ENCODE data around the gene SSBP2.

The SSBP2 gene

GRCh38 chr5:81577091-81577490 is 173.8 kb downstream of the SSBP2 start:
- TF ChIP-seq POLR2AphosphoS5 (IDR thresholded peaks at IDR 0.05; ENCODE audit: low read depth, low read length) (no peak), FOXP2 (optimal IDR thresholded peaks at IDR 0.05; ENCODE audit: borderline replicate concordance, extremely low read depth, extremely low read length, insufficient read depth) (no peak), REST (IDR thresholded peaks at IDR 0.05; ENCODE audit: insufficient read depth in 1 of 2, low read depth in 2 of 2, low read length in 2 of 2) (no peak), TAF1 (IDR thresholded peaks at IDR 0.05; ENCODE audit: borderline replicate concordance, insufficient read depth, low read length) (no peak), SIN3A (IDR thresholded peaks at IDR 0.05; ENCODE audit: borderline replicate concordance, insufficient read depth, low read length) (no peak)

GRCh38 chr5:81575924-81576323 is 175.0 kb downstream of the SSBP2 start:
- TF ChIP-seq REST (IDR thresholded peaks at IDR 0.05; ENCODE audit: insufficient read depth in 1 of 2, low read depth in 2 of 2, low read length in 2 of 2), result no peak
- no peak for TF ChIP-seq FOXP2 (optimal IDR thresholded peaks at IDR 0.05; ENCODE audit: borderline replicate concordance, extremely low read depth, extremely low read length, insufficient read depth)
- TF ChIP-seq SIN3A (IDR thresholded peaks at IDR 0.05; ENCODE audit: borderline replicate concordance, insufficient read depth, low read length), result no peak
- TF ChIP-seq TAF1 (IDR thresholded peaks at IDR 0.05; ENCODE audit: borderline replicate concordance, insufficient read depth, low read length), result no peak
- no peak for TF ChIP-seq POLR2AphosphoS5 (IDR thresholded peaks at IDR 0.05; ENCODE audit: low read depth, low read length)

- TF ChIP-seq SIN3A (IDR thresholded peaks at IDR 0.05; ENCODE audit: borderline replicate concordance, insufficient read depth, low read length) (no peak), FOXP2 (optimal IDR thresholded peaks at IDR 0.05; ENCODE audit: borderline replicate concordance, extremely low read depth, extremely low read length, insufficient read depth) (no peak), POLR2AphosphoS5 (IDR thresholded peaks at IDR 0.05; ENCODE audit: low read depth, low read length) (no peak), REST (IDR thresholded peaks at IDR 0.05; ENCODE audit: insufficient read depth in 1 of 2, low read depth in 2 of 2, low read length in 2 of 2) (no peak), TAF1 (IDR thresholded peaks at IDR 0.05; ENCODE audit: borderline replicate concordance, insufficient read depth, low read length) (no peak)
Observed at GRCh38 chr5:81572201-81572600, 178.7 kb downstream of the SSBP2 start.

GRCh38 chr5:81558188-81558587 is 192.7 kb downstream of the SSBP2 start:
- TF ChIP-seq SIN3A (IDR thresholded peaks at IDR 0.05; ENCODE audit: borderline replicate concordance, insufficient read depth, low read length), result no peak
- TF ChIP-seq TAF1 (IDR thresholded peaks at IDR 0.05; ENCODE audit: borderline replicate concordance, insufficient read depth, low read length), result no peak
- TF ChIP-seq REST (IDR thresholded peaks at IDR 0.05; ENCODE audit: insufficient read depth in 1 of 2, low read depth in 2 of 2, low read length in 2 of 2), result no peak
- no peak for TF ChIP-seq FOXP2 (optimal IDR thresholded peaks at IDR 0.05; ENCODE audit: borderline replicate concordance, extremely low read depth, extremely low read length, insufficient read depth)
- TF ChIP-seq POLR2AphosphoS5 (IDR thresholded peaks at IDR 0.05; ENCODE audit: low read depth, low read length), result no peak

- no peak for TF ChIP-seq REST (IDR thresholded peaks at IDR 0.05; ENCODE audit: insufficient read depth in 1 of 2, low read depth in 2 of 2, low read length in 2 of 2)
Observed at GRCh38 chr5:81556809-81557208, 194.1 kb downstream of the SSBP2 start.

Measured in PFSK-1 (cell line).